Activated naive CD8-positive, alpha-beta T cell treated with anti-CD3 and anti-CD28 coated beads, Interleukin-2, amount 50 U/mL, for 16 hours (primary cell): ENCODE data around the gene LIF.
"Not testable (repeated sequence)": the region's sequence is repeated elsewhere in the genome, so short reads cannot be mapped to it uniquely, and the experiment has no call there.

ENCODE experiments used
- DNase-seq: peaks from one replicate; pipeline ENCODE4 v3.0.0-alpha.2; 2020; ENCODE audit warnings: low read depth, low spot score

LIF gene

DNA sequence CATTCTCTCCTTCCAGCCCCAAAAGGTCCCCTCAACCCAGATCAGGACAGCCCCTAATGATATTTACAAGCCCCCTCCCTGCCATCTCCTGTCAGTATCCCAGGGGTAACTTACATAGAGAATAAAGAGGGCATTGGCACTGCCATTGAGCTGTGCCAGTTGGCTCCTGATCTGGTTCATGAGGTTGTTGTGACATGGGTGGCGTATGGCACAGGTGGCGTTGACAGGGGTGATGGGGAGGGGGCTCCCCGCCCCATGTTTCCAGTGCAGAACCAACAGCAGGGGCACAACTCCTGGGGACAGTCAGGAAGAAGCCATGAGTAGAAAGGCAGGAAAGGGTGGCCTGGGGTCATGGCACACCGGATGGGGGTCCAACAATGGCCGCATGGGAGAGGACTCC, 1.9 kb downstream of the LIF start:
- no peak for DNase-seq

GRCh38 chr22:30244066-30244465, 2.5 kb downstream of the LIF start:
- no peak for DNase-seq

- no peak for DNase-seq
Observed at GRCh38 chr22:30243661-30244060, 2.9 kb downstream of the LIF start.

- no peak for DNase-seq
Observed at GRCh38 chr22:30241576-30242371, 4.8 kb downstream of the LIF start.

DNA sequence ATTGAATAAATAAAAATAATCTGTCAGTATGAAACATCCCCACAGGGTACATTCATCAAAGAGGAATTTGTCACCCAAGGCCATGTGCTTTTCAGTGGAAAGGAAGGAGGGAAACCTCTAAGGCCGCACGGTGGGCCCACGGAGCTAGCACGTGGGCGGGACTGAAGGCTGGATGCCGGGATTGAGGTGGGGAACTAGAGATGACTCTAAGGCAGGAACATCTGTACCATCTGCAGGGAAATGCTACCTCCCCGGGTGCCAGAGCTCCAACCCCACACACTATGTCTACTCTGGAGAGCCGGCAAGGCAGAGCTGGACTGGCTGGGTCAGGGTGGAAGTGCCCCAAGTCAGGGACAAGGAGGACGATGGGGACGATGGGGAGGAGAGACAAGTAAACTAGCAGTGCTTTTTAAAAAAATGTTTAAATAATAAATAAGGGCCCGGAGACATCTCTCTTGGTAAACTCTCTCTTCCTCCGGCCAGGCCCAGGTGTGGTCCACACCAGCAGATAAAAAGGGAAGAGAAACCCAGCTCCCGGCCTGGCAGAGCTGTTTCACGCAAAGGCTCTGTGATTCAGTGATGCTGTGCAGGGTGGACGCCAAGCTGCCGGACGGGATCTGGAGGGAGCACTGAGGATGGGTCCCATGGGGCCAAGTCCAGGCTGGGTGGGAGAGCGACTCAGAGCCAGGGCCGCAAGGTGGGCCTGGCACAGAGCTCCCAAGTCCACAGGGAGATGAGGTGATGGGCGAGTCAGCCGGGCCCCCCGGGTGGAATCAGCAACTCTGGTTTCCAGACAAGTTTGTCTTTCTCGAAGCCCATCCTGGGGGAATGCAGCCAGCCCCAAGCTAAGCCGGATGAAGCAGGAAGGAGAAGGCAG, 5.8 kb downstream of the LIF start:
- DNase-seq = no peak

DNA sequence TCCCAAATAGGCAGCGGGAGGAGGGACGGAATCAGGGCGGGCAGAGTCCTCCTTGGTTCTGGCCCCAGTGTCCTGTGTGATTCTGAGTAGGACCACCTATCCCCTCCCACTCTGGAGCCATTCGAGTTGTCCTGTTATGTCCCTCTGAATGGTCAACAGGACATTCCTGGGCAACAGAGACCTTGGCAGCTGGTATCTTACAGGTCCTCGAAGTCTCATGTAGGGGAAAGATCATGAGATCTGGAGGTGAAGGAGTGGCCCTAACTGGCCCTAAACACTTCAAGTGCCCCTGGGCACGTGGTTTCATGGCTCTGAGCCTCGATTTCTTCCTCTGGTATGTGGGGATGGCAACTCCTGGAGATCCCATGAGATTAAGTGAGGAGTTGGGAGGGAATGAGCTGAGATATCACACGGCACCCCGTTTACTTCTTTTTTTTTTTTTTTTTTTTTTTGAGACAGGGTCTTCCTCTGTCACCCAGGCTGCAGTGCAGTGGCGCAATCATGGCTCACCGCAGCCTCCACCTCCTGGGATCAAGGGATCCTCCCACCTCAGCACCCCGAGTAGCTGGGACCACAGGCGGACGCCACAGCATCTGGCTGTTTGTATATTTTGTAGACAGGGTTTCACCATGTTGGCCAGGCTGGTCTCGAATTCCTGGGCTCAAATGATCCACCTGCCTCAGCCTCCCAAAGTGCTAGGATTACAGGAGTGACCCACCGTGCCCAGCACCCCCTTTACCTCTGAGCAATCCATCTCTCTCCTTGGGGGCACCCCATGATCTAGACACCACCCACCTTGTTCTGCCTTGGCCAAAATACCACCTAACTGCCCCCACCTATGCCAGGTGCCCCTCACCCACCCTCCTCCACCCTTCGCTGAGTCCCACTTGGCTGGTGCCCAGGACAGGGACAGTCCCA, 6.8 kb downstream of the LIF start:
- DNase-seq = no peak

GRCh38 chr22:30238661-30239487, 7.7 kb downstream of the LIF start:
- no peak for DNase-seq

DNA sequence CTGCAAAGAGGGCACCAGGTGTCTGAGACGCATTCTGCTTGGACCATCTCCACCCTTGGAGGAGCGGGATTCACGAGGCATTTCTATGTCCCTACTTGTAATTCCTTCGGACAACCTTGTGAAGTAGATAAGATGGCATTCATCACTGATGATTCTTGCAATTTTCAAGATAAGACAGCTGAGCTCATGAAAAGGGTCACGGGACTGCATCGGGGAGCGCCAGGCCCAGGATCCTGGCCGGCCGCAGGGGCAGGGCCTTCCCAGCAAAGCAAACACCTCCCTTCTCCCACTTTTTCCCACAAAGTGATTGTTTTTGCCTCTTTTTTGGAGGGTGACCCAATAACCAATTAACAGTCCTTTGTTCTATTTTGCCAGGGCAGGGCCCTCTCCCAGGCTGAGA, 8.4 kb downstream of the LIF start:
- no peak for DNase-seq

DNA sequence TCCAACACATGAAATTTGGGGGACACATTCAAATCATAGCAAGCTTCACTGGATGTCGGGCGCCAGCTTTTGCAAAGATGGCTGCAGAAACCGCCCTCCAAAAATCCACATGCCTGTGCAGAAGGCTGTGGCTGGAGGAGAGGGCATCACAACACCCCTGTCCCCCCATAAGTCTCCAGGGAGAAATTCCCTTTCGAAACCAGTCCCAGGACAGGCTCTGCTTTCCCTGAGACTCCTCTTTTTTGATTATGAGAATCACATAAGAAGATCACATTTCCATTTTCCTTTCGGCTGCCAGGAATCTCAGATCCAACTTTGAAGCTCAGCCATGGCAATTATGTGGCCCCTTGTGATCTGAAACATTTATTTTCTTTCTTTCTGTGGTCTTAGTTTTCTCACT, 9.7 kb downstream of the LIF start:
- no peak for DNase-seq

DNA sequence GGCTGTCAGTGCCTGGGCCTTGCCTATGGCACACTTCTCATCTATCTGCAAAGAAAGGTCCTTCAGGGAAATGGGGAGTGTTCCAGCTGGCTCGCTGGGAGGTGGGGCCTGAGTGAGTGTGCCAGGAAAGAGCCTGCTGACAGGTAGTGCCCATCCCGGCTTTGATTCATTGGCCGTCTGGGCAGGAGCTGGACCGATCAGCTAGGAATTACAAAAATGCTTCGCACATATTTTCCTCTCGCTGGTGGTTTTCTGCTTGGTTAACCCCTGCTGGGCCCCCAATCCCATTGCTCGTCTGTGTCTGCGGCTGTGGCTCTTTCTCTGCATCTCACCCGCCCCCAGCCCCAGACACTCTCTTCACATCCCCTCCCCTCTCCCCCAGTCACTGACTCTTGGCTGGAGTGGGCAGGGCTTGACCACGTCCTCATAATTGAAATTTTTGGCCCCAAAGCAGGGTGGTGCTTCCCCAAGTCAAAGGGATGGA, 10.8 kb downstream of the LIF start:
- DNase-seq = no peak

DNA sequence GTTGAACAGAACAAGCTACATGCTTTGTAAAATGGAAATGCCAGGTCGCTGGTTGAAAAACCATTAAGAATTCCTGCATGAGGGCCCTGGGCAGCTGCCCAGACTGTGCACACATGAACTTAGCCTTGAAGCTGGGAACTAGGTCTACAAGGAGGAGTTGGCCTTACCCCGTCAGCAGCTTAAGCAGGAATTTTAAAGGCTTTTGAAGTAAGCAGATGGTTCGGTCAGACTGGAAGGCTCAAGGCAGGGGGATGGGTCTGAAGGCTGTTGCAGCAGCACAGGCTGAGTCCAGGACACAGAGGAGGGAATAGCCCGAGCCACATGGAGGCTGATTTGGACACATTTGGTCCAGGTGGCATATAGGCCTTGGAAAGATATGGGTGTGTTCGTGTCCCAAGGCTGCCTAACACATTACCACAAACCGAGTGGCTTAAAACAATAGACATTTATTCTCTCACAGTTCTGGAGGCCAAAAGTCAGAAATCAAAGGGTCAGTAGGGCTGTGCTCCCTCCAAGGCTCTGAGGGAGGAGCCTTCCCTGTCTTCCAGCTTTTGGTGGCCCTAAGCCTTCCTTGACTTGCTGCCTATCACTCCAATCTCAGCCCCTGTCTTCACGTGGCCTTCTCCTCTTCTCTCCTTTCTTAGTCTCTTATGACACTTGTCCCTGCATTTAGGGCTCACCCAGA, 11.6 kb downstream of the LIF start:
- no peak for DNase-seq

- not testable (repeated sequence) for DNase-seq
Observed at GRCh38 chr22:30234325-30234724, 12.2 kb downstream of the LIF start.

GRCh38 chr22:30233582-30233981, 13.0 kb downstream of the LIF start:
- no peak for DNase-seq

DNA sequence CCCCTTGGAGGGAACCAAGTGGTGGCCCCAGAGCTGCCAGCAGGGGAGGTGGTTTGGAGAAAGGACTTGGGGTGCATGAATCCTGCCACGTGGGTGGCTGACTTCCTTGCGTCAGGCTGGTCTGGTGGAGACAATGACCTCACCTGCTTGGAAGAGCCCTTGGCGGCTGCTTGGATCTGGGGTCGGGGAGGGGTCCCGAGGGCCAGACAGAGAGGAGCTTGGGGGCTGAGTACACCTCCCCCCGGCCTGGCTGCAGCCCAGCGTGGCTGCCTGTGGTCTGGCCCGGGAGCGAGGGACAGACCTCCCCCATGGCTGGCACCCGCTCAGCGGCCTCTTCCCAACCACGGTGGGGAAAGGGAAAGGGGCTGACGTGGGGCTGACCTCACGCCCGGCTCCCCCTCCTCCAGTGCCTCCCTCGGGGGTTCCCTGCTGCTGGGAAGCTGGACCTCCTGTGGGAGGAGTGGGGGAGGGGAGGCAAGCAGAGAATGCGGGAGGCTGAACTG, 13.8 kb downstream of the LIF start:
- no peak for DNase-seq

DNA sequence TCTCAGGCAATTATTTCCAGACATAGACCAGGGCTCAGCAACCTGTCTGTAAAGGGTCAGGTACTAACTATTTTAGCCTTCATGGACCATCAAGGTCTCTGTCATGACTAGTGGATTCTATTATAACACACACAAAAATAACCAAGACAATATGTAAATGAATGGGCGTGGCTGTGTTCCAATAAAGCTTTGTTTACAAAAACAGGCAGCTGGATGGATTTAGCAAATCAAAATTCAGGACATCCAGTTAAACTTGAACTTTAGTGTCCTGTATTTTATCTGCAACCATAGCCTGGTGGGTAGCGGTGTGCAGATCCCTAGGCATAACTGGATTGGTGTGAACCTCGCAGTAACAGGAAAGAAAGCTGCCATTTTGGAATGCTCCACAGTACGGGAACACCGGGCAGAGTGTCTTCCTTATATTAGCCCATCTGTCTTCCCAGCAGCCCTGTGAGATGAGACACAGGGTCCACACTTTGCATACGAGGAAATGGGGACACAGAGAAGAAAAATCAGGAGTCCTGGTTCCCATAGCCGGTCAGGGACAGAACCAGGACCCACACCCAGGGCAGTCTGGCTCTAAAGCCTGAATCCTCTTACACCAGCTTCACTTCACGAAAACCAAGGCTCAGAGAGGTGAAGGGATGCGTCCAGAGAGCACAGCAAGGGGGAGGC, 15.6 kb downstream of the LIF start:
- DNase-seq = no peak

GRCh38 chr22:30230330-30230729, 16.2 kb downstream of the LIF start:
- no peak for DNase-seq

DNA sequence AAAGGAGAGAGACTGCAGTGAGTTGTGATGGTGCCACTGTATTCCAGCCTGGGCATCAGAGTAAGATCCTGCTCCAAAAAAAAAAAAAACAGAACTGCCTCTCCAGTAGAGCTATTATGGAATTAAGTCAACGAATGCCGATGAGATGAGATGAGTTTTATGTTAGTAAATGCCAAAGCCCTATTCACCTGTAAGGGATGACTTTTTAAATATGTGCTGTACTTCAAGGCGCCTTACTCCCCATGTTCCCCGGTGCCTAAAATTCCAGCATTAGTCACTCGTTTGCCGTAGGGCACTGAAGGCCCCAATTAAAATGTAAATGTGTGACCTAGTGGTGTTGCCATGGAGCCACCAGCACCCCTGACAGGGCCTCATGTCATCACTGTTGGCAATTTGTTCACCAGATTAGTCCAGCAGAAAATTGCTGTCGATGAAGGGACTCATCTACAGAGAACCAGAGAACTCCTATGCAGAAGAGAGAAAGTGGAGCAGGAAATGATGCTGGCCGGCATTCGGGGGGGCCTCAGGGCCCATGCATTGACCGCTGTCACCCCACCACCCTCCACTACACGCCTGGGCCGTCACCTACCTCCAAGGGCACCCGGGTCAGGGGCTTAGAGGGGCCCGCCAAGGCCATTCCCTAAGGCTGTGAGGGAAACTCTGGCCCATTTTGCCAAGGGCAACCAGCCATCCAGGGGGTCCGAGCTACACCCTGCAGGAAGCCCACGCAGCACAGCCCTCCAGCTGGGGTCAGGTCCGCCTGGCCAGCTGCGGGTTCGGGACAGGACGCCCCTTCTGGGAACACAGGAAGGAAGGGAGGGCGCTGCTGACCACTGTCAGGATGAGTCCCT, 17.8 kb downstream of the LIF start:
- DNase-seq = no peak

DNA sequence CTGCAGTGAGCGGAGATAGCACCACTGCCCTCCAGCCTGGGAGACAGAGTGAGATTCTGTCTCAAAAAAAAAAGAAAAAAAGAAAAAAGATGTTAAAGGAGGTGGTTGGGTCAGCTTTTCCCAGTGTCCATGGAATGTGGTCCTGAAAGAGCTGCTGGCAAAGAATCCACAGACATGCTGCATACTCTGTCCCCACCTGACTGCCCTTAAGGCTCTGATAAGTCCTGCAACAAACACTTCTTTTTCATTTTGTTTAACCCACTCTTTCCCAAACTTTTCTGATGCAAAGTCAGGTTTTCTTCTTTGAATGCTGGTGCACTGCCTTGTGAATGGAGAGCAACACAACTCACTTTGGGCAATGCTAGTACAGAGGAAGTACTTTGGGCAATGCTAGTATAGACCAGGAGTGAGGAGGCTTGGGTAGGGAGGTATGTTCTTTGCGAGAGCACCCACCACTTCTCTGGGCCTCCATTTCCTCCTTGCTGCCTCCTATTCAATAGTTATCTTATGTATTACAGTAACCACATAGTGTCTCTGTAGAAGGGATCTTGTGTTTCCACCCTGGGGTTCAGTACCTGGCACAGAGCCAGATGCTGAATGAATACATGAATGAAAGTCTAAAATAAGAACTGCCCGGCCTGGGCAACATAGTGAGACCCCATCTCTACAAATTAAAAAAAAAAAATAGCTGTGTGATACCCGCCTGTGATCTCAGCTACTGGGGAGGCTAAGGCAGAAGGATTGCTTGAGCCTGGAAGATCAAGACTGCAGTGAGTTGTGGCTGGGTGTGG, 18.9 kb downstream of the LIF start:
- no peak for DNase-seq
